ENCODE data around the gene MSRB1. TPM values are rescaled to one million over a fixed set of nuclear protein-coding genes. Genes with fewer than 3 reads are reported as not detected.

The MSRB1 gene
- total and polyA plus RNA-seq, 2 of the 13 experiments (the other 11 are each of a cell fraction or from before 2014, with no cell fraction given): 32.1 to 75.4 TPM

DNA sequence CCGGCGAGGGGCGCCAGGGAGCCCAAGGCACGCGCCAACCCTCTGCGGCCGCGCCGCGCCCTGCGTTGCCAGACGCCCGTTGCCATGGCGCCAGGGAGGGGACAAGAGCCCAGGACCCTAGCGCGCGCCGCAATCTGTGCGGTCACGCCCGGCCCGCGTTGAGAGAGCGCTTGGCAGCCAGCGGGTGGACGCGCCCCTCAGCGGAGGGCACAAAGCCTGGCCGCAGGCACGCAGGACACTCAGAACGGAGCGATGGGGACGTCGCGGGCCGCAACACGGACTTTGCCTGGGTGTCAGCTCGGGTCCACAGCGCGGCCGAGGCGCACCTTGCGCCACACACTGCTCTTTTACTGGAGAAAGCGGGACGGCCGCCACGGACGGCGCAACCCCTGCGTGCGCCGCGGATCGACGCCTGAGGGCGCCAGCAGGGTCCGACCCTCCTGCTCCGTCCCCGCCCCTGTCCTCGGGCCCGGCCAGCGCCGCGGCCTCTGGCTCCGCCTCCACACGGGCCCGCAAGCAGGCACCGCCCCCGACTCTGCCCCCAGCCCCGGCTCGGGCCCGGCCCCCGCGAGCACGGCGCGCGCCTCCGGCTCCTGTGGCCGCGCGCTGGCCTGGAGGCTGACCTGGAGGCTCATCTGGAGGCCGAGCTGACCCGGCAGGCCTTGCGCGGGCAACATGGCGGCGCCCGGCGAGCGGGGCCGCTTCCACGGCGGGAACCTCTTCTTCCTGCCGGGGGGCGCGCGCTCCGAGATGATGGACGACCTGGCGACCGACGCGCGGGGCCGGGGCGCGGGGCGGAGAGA is 40.7 kb upstream of the MSRB1 start, which contains the start of gene GFER (continued):
- TF ChIP-seq, protein P1, sequence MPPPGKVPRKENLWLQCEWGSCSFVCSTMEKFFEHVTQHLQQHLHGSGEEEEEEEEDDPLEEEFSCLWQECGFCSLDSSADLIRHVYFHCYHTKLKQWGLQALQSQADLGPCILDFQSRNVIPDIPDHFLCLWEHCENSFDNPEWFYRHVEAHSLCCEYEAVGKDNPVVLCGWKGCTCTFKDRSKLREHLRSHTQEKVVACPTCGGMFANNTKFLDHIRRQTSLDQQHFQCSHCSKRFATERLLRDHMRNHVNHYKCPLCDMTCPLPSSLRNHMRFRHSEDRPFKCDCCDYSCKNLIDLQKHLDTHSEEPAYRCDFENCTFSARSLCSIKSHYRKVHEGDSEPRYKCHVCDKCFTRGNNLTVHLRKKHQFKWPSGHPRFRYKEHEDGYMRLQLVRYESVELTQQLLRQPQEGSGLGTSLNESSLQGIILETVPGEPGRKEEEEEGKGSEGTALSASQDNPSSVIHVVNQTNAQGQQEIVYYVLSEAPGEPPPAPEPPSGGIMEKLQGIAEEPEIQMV (CRISPR knock-in tag; IDR thresholded peaks at IDR 0.05; ENCODE audit: low read depth): 0 out of 2 replicates have a peak, but pooled peaks have one; percentile 9
- no peak; the same call in 1 of the 2 replicates for TF ChIP-seq MTF2 (CRISPR knock-in tag; IDR thresholded peaks at IDR 0.05; ENCODE audit: borderline replicate concordance)
- TF ChIP-seq MED1 (CRISPR knock-in tag; IDR thresholded peaks at IDR 0.05): peak; percentile 62; the same call in 1 of the 2 replicates
- no peak for TF ChIP-seq MBNL3 (CRISPR knock-in tag; conservative IDR thresholded peaks at IDR 0.05)
- TF ChIP-seq HOXA5 (CRISPR knock-in tag; IDR thresholded peaks at IDR 0.05): no peak; the same call in 1 of the 2 replicates
- TF ChIP-seq, protein P2, sequence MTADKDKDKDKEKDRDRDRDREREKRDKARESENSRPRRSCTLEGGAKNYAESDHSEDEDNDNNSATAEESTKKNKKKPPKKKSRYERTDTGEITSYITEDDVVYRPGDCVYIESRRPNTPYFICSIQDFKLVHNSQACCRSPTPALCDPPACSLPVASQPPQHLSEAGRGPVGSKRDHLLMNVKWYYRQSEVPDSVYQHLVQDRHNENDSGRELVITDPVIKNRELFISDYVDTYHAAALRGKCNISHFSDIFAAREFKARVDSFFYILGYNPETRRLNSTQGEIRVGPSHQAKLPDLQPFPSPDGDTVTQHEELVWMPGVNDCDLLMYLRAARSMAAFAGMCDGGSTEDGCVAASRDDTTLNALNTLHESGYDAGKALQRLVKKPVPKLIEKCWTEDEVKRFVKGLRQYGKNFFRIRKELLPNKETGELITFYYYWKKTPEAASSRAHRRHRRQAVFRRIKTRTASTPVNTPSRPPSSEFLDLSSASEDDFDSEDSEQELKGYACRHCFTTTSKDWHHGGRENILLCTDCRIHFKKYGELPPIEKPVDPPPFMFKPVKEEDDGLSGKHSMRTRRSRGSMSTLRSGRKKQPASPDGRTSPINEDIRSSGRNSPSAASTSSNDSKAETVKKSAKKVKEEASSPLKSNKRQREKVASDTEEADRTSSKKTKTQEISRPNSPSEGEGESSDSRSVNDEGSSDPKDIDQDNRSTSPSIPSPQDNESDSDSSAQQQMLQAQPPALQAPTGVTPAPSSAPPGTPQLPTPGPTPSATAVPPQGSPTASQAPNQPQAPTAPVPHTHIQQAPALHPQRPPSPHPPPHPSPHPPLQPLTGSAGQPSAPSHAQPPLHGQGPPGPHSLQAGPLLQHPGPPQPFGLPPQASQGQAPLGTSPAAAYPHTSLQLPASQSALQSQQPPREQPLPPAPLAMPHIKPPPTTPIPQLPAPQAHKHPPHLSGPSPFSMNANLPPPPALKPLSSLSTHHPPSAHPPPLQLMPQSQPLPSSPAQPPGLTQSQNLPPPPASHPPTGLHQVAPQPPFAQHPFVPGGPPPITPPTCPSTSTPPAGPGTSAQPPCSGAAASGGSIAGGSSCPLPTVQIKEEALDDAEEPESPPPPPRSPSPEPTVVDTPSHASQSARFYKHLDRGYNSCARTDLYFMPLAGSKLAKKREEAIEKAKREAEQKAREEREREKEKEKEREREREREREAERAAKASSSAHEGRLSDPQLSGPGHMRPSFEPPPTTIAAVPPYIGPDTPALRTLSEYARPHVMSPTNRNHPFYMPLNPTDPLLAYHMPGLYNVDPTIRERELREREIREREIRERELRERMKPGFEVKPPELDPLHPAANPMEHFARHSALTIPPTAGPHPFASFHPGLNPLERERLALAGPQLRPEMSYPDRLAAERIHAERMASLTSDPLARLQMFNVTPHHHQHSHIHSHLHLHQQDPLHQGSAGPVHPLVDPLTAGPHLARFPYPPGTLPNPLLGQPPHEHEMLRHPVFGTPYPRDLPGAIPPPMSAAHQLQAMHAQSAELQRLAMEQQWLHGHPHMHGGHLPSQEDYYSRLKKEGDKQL (CRISPR knock-in tag; IDR thresholded peaks at IDR 0.05; ENCODE audit: low read depth): 0 out of 2 replicates have a peak, but pooled peaks have one; percentile 13
- no peak for TF ChIP-seq KLF9 (CRISPR knock-in tag; IDR thresholded peaks at IDR 0.05; ENCODE audit: low read depth)
- no peak for TF ChIP-seq NFE2 (CRISPR knock-in tag; IDR thresholded peaks at IDR 0.05)
- no peak for TF ChIP-seq GLI4 (CRISPR knock-in tag; IDR thresholded peaks at IDR 0.05; ENCODE audit: borderline replicate concordance)
- no peak for TF ChIP-seq ZNF557 (CRISPR knock-in tag; IDR thresholded peaks at IDR 0.05)
- TF ChIP-seq NCOA1 (CRISPR knock-in tag; IDR thresholded peaks at IDR 0.05): no peak; the same call in 1 of the 2 replicates
- peak; percentile 91 for TF ChIP-seq CCDC6 (CRISPR knock-in tag; IDR thresholded peaks at IDR 0.05)
- TF ChIP-seq ZNF792 (CRISPR knock-in tag; IDR thresholded peaks at IDR 0.05): no peak
- peak; percentile 52 for TF ChIP-seq SALL1 (CRISPR knock-in tag; IDR thresholded peaks at IDR 0.05)
- no peak for TF ChIP-seq TOE1 (CRISPR knock-in tag; IDR thresholded peaks at IDR 0.05)
- 0 out of 2 replicates have a peak, but pooled peaks have one; percentile 54 for TF ChIP-seq ZNF747 (CRISPR knock-in tag; IDR thresholded peaks at IDR 0.05; ENCODE audit: borderline replicate concordance)
- peak; percentile 28 for TF ChIP-seq TAF15 (IDR thresholded peaks at IDR 0.05; ENCODE audit: low read depth, low read length, poor library complexity, severe bottlenecking)
- peak; percentile 23 for TF ChIP-seq TMF1 (CRISPR knock-in tag; IDR thresholded peaks at IDR 0.05; ENCODE audit: low read depth)
- TF ChIP-seq ZNF451 (CRISPR knock-in tag; IDR thresholded peaks at IDR 0.05): peak; percentile 35; the same call in 1 of the 2 replicates
- TF ChIP-seq TGIF2 (CRISPR knock-in tag; IDR thresholded peaks at IDR 0.05): peak; percentile 65; the same call in 1 of the 2 replicates
- TF ChIP-seq, protein P3, sequence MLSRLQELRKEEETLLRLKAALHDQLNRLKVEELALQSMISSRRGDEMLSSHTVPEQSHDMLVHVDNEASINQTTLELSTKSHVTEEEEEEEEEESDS (CRISPR knock-in tag; IDR thresholded peaks at IDR 0.05; ENCODE audit: borderline replicate concordance): no peak
- peak; percentile 89; the same call in 2 of the 3 replicates for TF ChIP-seq MXI1 (IDR thresholded peaks at IDR 0.05; ENCODE audit: borderline replicate concordance, low read depth, low read length)
- TF ChIP-seq RBFOX2 (IDR thresholded peaks at IDR 0.05; ENCODE audit: low read depth, low read length): peak; percentile 81
- no peak for TF ChIP-seq FOXJ3 (CRISPR knock-in tag; IDR thresholded peaks at IDR 0.05; ENCODE audit: borderline replicate concordance)

Data from HepG2 (cell line).